Mesodermal cell (in vitro differentiated cells): ENCODE results near the gene CRIM1.

ENCODE experiments used
- H3K27ac ChIP-seq: 2 replicates; pipeline ENCODE4 v1.7.0; 2013; ENCODE audit warnings: mild to moderate bottlenecking, low read depth, low read length, moderate library complexity; ENCODE audit not compliant: severe bottlenecking
- H3K36me3 ChIP-seq: 2 replicates; pipeline ENCODE4 v1.7.1; 2013; ENCODE audit warnings: mild to moderate bottlenecking, low read length, moderate library complexity; ENCODE audit not compliant: control insufficient read depth, insufficient read depth
- H3K4me1 ChIP-seq: one replicate; pipeline ENCODE4 v1.7.1; 2013; ENCODE audit warnings: mild to moderate bottlenecking, low read length; ENCODE audit not compliant: insufficient read depth, control insufficient read depth, poor library complexity, severe bottlenecking
- H3K4me3 ChIP-seq: 2 replicates; pipeline ENCODE4 v1.7.0; 2013; ENCODE audit warnings: low read length, control low read depth, mild to moderate bottlenecking; ENCODE audit not compliant: insufficient read depth, poor library complexity, severe bottlenecking; ENCODE audit errors: extremely low read depth
- H3K9me3 ChIP-seq: 2 replicates; pipeline ENCODE4 v1.7.1; 2013; ENCODE audit warnings: mild to moderate bottlenecking, low read length, moderate library complexity; ENCODE audit not compliant: control insufficient read depth
- WGBS, 2 experiments: methylation state at CpG; one replicate each; pipeline ENCODE4 v1.1.5; 2013; ENCODE audit warnings: missing lambda C conversion rate in 2 of 2; ENCODE audit not compliant: insufficient coverage in 2 of 2; 5-methylcytosine and 5-hydroxymethylcytosine counted together

Gene CRIM1

GRCh38 chr2:36425608-36426355, 70.2 kb downstream of the CRIM1 start:
- no peaks in the 10 kb centered on the region for H3K9me3 ChIP-seq
- 91 to 100% methylated on average over 1 to 2 of the region's 3 CpGs for WGBS, 2 experiments
- H3K4me3 ChIP-seq, result no peak overlapping the region
- H3K36me3 ChIP-seq, result peaks cover 59% of the 10 kb centered on the region
- H3K4me1 ChIP-seq, result peaks cover 4% of the 10 kb centered on the region
- no peak overlapping the region for H3K27ac ChIP-seq

GRCh38 chr2:36427790-36428243, 72.2 kb downstream of the CRIM1 start:
- Histone ChIP-seq H3K36me3 (peaks cover 55% of the 10 kb centered on the region), H3K9me3 (no peaks in the 10 kb centered on the region), H3K27ac (no peak overlapping the region), H3K4me1 (peaks cover 7% of the 10 kb centered on the region), H3K4me3 (no peak overlapping the region)
- 100% methylated on average over 2 of the region's 2 CpGs; no CpG with 5 or more reads in 1 of the 2 experiments for WGBS, 2 experiments

GRCh38 chr2:36430549-36430948, 75.0 kb downstream of the CRIM1 start:
- WGBS, 2 experiments, result 91 to 94% methylated on average over 3 to 4 of the region's 4 CpGs
- H3K36me3 ChIP-seq, result peaks cover 37% of the 10 kb centered on the region

GRCh38 chr2:36432479-36432878, 76.9 kb downstream of the CRIM1 start:
- 100% methylated on average over 1 of the region's 3 CpGs for WGBS, 2 experiments
- peaks cover 36% of the 10 kb centered on the region for H3K36me3 ChIP-seq
- H3K27ac ChIP-seq, result no peak overlapping the region
- H3K4me3 ChIP-seq, result no peak overlapping the region
- H3K9me3 ChIP-seq, result no peaks in the 10 kb centered on the region
- H3K4me1 ChIP-seq, result peaks cover 11% of the 10 kb centered on the region

More at GRCh38 chr2:36430549-36430948, 75.0 kb downstream of the CRIM1 start:
- peaks cover 10% of the 10 kb centered on the region for H3K4me1 ChIP-seq
- no peak overlapping the region for H3K4me3 ChIP-seq
- no peaks in the 10 kb centered on the region for H3K9me3 ChIP-seq
- no peak overlapping the region for H3K27ac ChIP-seq

GRCh38 chr2:36433311-36434217, 78.0 kb downstream of the CRIM1 start:
- WGBS, 2 experiments, result 90 to 93% methylated on average over 7 to 8 of the region's 11 CpGs
- Histone ChIP-seq H3K36me3 (peaks cover 30% of the 10 kb centered on the region), H3K27ac (no peak overlapping the region), H3K9me3 (no peaks in the 10 kb centered on the region), H3K4me3 (no peak overlapping the region), H3K4me1 (peaks cover 22% of the 10 kb centered on the region)

- peak overlapping the region; percentile 42 for H3K27ac ChIP-seq
- 92 to 93% methylated on average over 2 of the region's 3 CpGs for WGBS, 2 experiments
- peaks cover 51% of the 10 kb centered on the region for H3K36me3 ChIP-seq
- H3K4me1 ChIP-seq, result peaks cover 11% of the 10 kb centered on the region
- H3K9me3 ChIP-seq, result no peaks in the 10 kb centered on the region
- H3K4me3 ChIP-seq, result no peak overlapping the region
Measured at GRCh38 chr2:36438449-36438977, 82.9 kb downstream of the CRIM1 start.

GRCh38 chr2:36439084-36439483, 83.5 kb downstream of the CRIM1 start:
- H3K9me3 ChIP-seq, result no peaks in the 10 kb centered on the region
- 100% methylated on average over 2 to 4 of the region's 4 CpGs for WGBS, 2 experiments

GRCh38 chr2:36441065-36441625, 85.6 kb downstream of the CRIM1 start:
- no peak overlapping the region for H3K4me3 ChIP-seq
- 94 to 95% methylated on average over 12 to 13 of the region's 13 CpGs for WGBS, 2 experiments
- H3K4me1 ChIP-seq, result peaks cover 11% of the 10 kb centered on the region
- H3K9me3 ChIP-seq, result no peaks in the 10 kb centered on the region
- peaks cover 73% of the 10 kb centered on the region for H3K36me3 ChIP-seq
- H3K27ac ChIP-seq, result no peak overlapping the region

More at GRCh38 chr2:36439084-36439483, 83.5 kb downstream of the CRIM1 start:
- Histone ChIP-seq H3K36me3 (peaks cover 56% of the 10 kb centered on the region), H3K4me1 (peaks cover 11% of the 10 kb centered on the region), H3K4me3 (no peak overlapping the region), H3K27ac (no peak overlapping the region)

- 87 to 100% methylated on average over 2 of the region's 6 CpGs for WGBS, 2 experiments
- no peak overlapping the region for H3K4me3 ChIP-seq
- no peak overlapping the region for H3K27ac ChIP-seq
- H3K9me3 ChIP-seq, result no peaks in the 10 kb centered on the region
- H3K36me3 ChIP-seq, result peaks cover 77% of the 10 kb centered on the region
- H3K4me1 ChIP-seq, result peaks cover 11% of the 10 kb centered on the region
Measured at GRCh38 chr2:36441816-36442215, 86.2 kb downstream of the CRIM1 start.

GRCh38 chr2:36444216-36444936, 88.8 kb downstream of the CRIM1 start:
- Histone ChIP-seq H3K36me3 (peaks cover 91% of the 10 kb centered on the region), H3K27ac (no peak overlapping the region), H3K9me3 (no peaks in the 10 kb centered on the region), H3K4me3 (no peak overlapping the region), H3K4me1 (peaks cover 8% of the 10 kb centered on the region)
- WGBS, 2 experiments, result 92 to 97% methylated on average over 4 of the region's 7 CpGs
